ENCODE results near the gene ADAMTS16. TPM values are rescaled to one million over a fixed set of nuclear protein-coding genes. Genes with fewer than 3 reads are reported as not detected.

ADAMTS16 gene
- polyA plus RNA-seq, 3 donors = not detected

- no peaks in the 10 kb centered on the region for H3K4me1 ChIP-seq (ENCODE audit: control insufficient read depth in 1 of 2, insufficient read depth in 2 of 2, low read length in 2 of 2)
- no peak overlapping the region for H3K4me2 ChIP-seq (replicated peaks; ENCODE audit: extremely low read depth, low read length, poor library complexity, severe bottlenecking)
- H3K4me1 Mint-ChIP-seq = no peaks in the 10 kb centered on the region
- no peak overlapping the region for H3K27ac ChIP-seq (ENCODE audit: low read depth in 1 of 2, low read length in 2 of 2)
- no peaks in the 10 kb centered on the region for H3K27me3 ChIP-seq (ENCODE audit: control insufficient read depth in 2 of 2, insufficient read depth in 2 of 2, low read length in 2 of 2)
- no peaks in the 10 kb centered on the region for H3K79me2 ChIP-seq (ENCODE audit: insufficient read depth, low read length)
- intact Hi-C loops (cut with micrococcal nuclease) = no loop called here
- no peak overlapping the region for H3K4me3 Mint-ChIP-seq
- no peak overlapping the region for H3K4me3 ChIP-seq (replicated peaks in 1 of 3; ENCODE audit: low read depth in 2 of 3, low read length in 3 of 3)
- peaks cover 8 to 39% (median 17%) of the 10 kb centered on the region in 7 donors for H3K9me3 Mint-ChIP-seq
- H3K27ac Mint-ChIP-seq = no peak overlapping the region
- H3K36me3 Mint-ChIP-seq = no peaks in the 10 kb centered on the region
- H3K9me3 ChIP-seq (replicated peaks in 1 of 2; ENCODE audit: control insufficient read depth in 1 of 2, insufficient read depth in 1 of 2, low read length in 2 of 2) = peaks cover 17 to 34% of the 10 kb centered on the region in 2 donors
- H3K9ac ChIP-seq (ENCODE audit: insufficient read depth, low read length, poor library complexity, severe bottlenecking) = no peak overlapping the region
- no peaks in the 10 kb centered on the region for H3K36me3 ChIP-seq (replicated peaks in 1 of 2; ENCODE audit: control insufficient read depth in 1 of 2, insufficient read depth in 2 of 2, low read length in 2 of 2)
- H3K27me3 Mint-ChIP-seq (ENCODE audit: low read depth in 3 of 3) = peaks cover 0 to 2% (median 0%) of the 10 kb centered on the region in 3 donors
- no peak for DNase-seq
- no peaks in the 10 kb centered on the region for H4K20me1 ChIP-seq (ENCODE audit: insufficient read depth, low read length)
- WGBS (ENCODE audit: insufficient coverage) = 70% methylated on average over 2 of the region's 4 CpGs
- no peak overlapping the region for H2AFZ ChIP-seq (ENCODE audit: insufficient read depth, low read depth, low read length, poor library complexity, severe bottlenecking)
- TF ChIP-seq CTCF (IDR thresholded peaks at IDR 0.05) = no peak
These were observed 155.2 kb downstream of the ADAMTS16 start for GRCh38 chr5:5295351-5295750.

DNA sequence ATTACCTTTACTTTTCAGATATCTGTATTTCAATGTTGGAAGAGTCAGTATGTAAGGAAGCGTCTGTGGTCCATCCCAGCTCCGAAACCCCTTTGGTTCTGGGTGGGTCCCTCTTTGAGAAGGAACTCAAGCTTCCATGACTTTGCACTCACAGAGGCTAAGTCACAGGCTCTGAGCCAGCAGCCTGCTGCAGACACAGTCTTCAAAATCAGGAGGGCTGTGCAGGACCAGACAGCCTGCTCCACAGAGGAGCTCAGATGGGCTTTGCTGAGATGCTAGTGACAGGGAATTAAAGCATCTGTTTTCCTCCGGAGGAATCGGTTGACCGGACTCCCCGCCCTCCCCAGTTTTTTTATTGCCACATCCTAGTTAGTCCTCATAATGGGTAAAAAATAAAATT lies 155.9 kb downstream of the ADAMTS16 start:
- Histone ChIP-seq H3K79me2 (ENCODE audit: insufficient read depth, low read length) (no peaks in the 10 kb centered on the region), H3K4me1 (ENCODE audit: control insufficient read depth in 1 of 2, insufficient read depth in 2 of 2, low read length in 2 of 2) (no peaks in the 10 kb centered on the region), H3K4me3 (replicated peaks in 1 of 3; ENCODE audit: low read depth in 2 of 3, low read length in 3 of 3) (no peak overlapping the region), H3K27me3 (ENCODE audit: control insufficient read depth in 2 of 2, insufficient read depth in 2 of 2, low read length in 2 of 2) (no peaks in the 10 kb centered on the region), H3K27ac (ENCODE audit: low read depth in 1 of 2, low read length in 2 of 2) (no peak overlapping the region), H2AFZ (ENCODE audit: insufficient read depth, low read depth, low read length, poor library complexity, severe bottlenecking) (no peak overlapping the region), H3K9ac (ENCODE audit: insufficient read depth, low read length, poor library complexity, severe bottlenecking) (no peak overlapping the region), H3K4me2 (replicated peaks; ENCODE audit: extremely low read depth, low read length, poor library complexity, severe bottlenecking) (no peak overlapping the region), H3K36me3 (replicated peaks in 1 of 2; ENCODE audit: control insufficient read depth in 1 of 2, insufficient read depth in 2 of 2, low read length in 2 of 2) (no peaks in the 10 kb centered on the region), H3K9me3 (replicated peaks in 1 of 2; ENCODE audit: control insufficient read depth in 1 of 2, insufficient read depth in 1 of 2, low read length in 2 of 2) (peaks cover 17 to 36% of the 10 kb centered on the region in 2 donors), H4K20me1 (ENCODE audit: insufficient read depth, low read length) (no peaks in the 10 kb centered on the region)
- intact Hi-C loops (cut with micrococcal nuclease) = no loop called here
- no peak for DNase-seq
- no peaks in the 10 kb centered on the region for H3K4me1 Mint-ChIP-seq
- peaks cover 7 to 37% (median 16%) of the 10 kb centered on the region in 7 donors for H3K9me3 Mint-ChIP-seq
- TF ChIP-seq CTCF (IDR thresholded peaks at IDR 0.05) = no peak
- H3K27ac Mint-ChIP-seq = no peak overlapping the region
- no peaks in the 10 kb centered on the region for H3K36me3 Mint-ChIP-seq
- 93% methylated on average over 2 of the region's 6 CpGs for WGBS (ENCODE audit: insufficient coverage)
- H3K4me3 Mint-ChIP-seq = no peak overlapping the region
- peaks cover 0 to 2% (median 0%) of the 10 kb centered on the region in 3 donors for H3K27me3 Mint-ChIP-seq (ENCODE audit: low read depth in 3 of 3)
